T47D (cell line): Measurements from ENCODE around the gene MZT2B.
"Not testable (repeated sequence)": the region's sequence is repeated elsewhere in the genome, so short reads cannot be mapped to it uniquely, and the experiment has no call there.

ENCODE experiments used
- DNase-seq, 2 experiments: peaks; one replicate each; pipeline versions ENCODE4 v3.0.0 to v3.0.0-alpha.2; 2011 to 2012; ENCODE audit warnings: low read depth in 1 of 2, low spot score in 1 of 2
- JUND ChIP-seq: IDR thresholded peaks from 2 replicates; pipeline ENCODE4 v1.6.1; 2012; ENCODE audit warnings: low read depth
- in situ Hi-C: cut with HindIII; loops from 2 replicates; pipeline ENCODE4 v1.10.0; 2016; ENCODE audit warnings: low sequenced_read_pairs, low pct_unique_long_range_greater_than_20kb

Gene MZT2B

GRCh38 chr2:130158631-130159030 lies 23.4 kb upstream of the MZT2B start:
- TF ChIP-seq JUND, result no peak
- DNase-seq, result no peak
- in situ Hi-C loops, result no loop called here

- in situ Hi-C loops, DNase-seq: not testable (repeated sequence)
These were observed 22.7 kb upstream of the MZT2B start for GRCh38 chr2:130159376-130159775.

GRCh38 chr2:130160131-130160530 lies 21.9 kb upstream of the MZT2B start:
- no peak for DNase-seq
- in situ Hi-C loops, result no loop called here
- no peak for TF ChIP-seq JUND

GRCh38 chr2:130160838-130161705 lies 21.0 kb upstream of the MZT2B start:
- in situ Hi-C loops, DNase-seq: not testable (repeated sequence)

GRCh38 chr2:130162486-130162885 lies 19.6 kb upstream of the MZT2B start:
- in situ Hi-C loops, DNase-seq: not testable (repeated sequence)

GRCh38 chr2:130162968-130163367 lies 19.1 kb upstream of the MZT2B start:
- no peak for TF ChIP-seq JUND
- in situ Hi-C loops, result no loop called here
- no peak for DNase-seq

- in situ Hi-C loops, result no loop called here
- DNase-seq, result no peak
- no peak for TF ChIP-seq JUND
These were observed 16.6 kb upstream of the MZT2B start for GRCh38 chr2:130165293-130166016.

GRCh38 chr2:130166611-130167010 lies 15.5 kb upstream of the MZT2B start:
- in situ Hi-C loops, DNase-seq: not testable (repeated sequence)

- in situ Hi-C loops, DNase-seq: not testable (repeated sequence)
These were observed 12.9 kb upstream of the MZT2B start for GRCh38 chr2:130169163-130169562.

GRCh38 chr2:130169896-130170295 lies 12.2 kb upstream of the MZT2B start:
- in situ Hi-C loops, result no loop called here
- no peak for TF ChIP-seq JUND
- no peak for DNase-seq

GRCh38 chr2:130174866-130175265 lies 7.2 kb upstream of the MZT2B start:
- DNase-seq, in situ Hi-C loops: not testable (repeated sequence)

- in situ Hi-C loops, DNase-seq: not testable (repeated sequence)
These were observed 1.4 kb upstream of the MZT2B start for GRCh38 chr2:130180404-130181324.
